Stimulated activated CD8-positive, alpha-beta memory T cell treated with anti-CD3 and anti-CD28 coated beads, Interleukin-7, amount 100 ng/mL, for 4 hours (primary cell): Measurements from ENCODE around the gene POMP.
"Not testable (repeated sequence)": the region's sequence is repeated elsewhere in the genome, so short reads cannot be mapped to it uniquely, and the experiment has no call there.

Experiments used
- DNase-seq, 2 donors: peaks; one replicate each; pipeline ENCODE4 v3.0.0-alpha.2; 2020; ENCODE audit warnings: low read depth in 2 of 2

Gene POMP

GRCh38 chr13:28637714-28638355 lies 21.1 kb upstream of the POMP start:
- no peak for DNase-seq

- DNase-seq = no peak
Measured at GRCh38 chr13:28638756-28639155, 20.2 kb upstream of the POMP start.

- no peak for DNase-seq
Measured at GRCh38 chr13:28640861-28641599, 17.9 kb upstream of the POMP start.

- DNase-seq = no peak
Measured at GRCh38 chr13:28641600-28641926, 17.4 kb upstream of the POMP start.

GRCh38 chr13:28650284-28650683 lies 8.6 kb upstream of the POMP start:
- no peak for DNase-seq

- DNase-seq = no peak
Measured at GRCh38 chr13:28651810-28652401, 7.0 kb upstream of the POMP start.

- no peak for DNase-seq
Measured at GRCh38 chr13:28653111-28653510, 5.8 kb upstream of the POMP start.

GRCh38 chr13:28654276-28654675 lies 4.7 kb upstream of the POMP start:
- no peak for DNase-seq

- no peak for DNase-seq
Measured at GRCh38 chr13:28655561-28655960, 3.4 kb upstream of the POMP start.

GRCh38 chr13:28657784-28658538 lies 969 bp upstream of the POMP start:
- DNase-seq = no peak

- DNase-seq = no peak
Measured at GRCh38 chr13:28658539-28658795, 463 bp upstream of the POMP start.

GRCh38 chr13:28659621-28659970 lies 666 bp downstream of the POMP start:
- no peak for DNase-seq

GRCh38 chr13:28666897-28667488 lies 8.1 kb downstream of the POMP start:
- no peak for DNase-seq

GRCh38 chr13:28671126-28671792 lies 12.3 kb downstream of the POMP start:
- DNase-seq = no peak

GRCh38 chr13:28678809-28679208 lies 19.9 kb downstream of the POMP start:
- no peak for DNase-seq

GRCh38 chr13:28679628-28680027 lies 20.7 kb downstream of the POMP start:
- DNase-seq = no peak

GRCh38 chr13:28680541-28680940 lies 21.6 kb downstream of the POMP start:
- DNase-seq = no peak

- not testable (repeated sequence) for DNase-seq
Measured at GRCh38 chr13:28683169-28683568, 24.2 kb downstream of the POMP start.

- no peak for DNase-seq
Measured at GRCh38 chr13:28684257-28684656, 25.3 kb downstream of the POMP start.

GRCh38 chr13:28685114-28685513 lies 26.2 kb downstream of the POMP start:
- DNase-seq = no peak

- DNase-seq = no peak
Measured at GRCh38 chr13:28685892-28686291, 27.0 kb downstream of the POMP start.
